KMS-11 (cell line): ENCODE data around the gene NLGN1.

Experiments
- H2AFZ ChIP-seq: fragments of 200-600 bp; sonication (generic); 2 replicates; pipeline ENCODE4 v1.6.1; 2016; ENCODE audit warnings: antibody characterized with exemption, mixed run types, low read depth
- H3K27ac ChIP-seq: fragments of 200-600 bp; sonication (generic); 2 replicates; pipeline ENCODE4 v1.6.1; 2016; ENCODE audit warnings: mild to moderate bottlenecking, mixed run types
- H3K27me3 ChIP-seq: fragments of 200-600 bp; sonication (generic); 2 replicates; pipeline ENCODE4 v1.6.1; 2017; ENCODE audit warnings: mild to moderate bottlenecking, low read depth, mixed run types, moderate library complexity; ENCODE audit not compliant: insufficient read depth
- H3K36me3 ChIP-seq: fragments of 200-600 bp; sonication (generic); 2 replicates; pipeline ENCODE4 v1.6.1; 2017; ENCODE audit warnings: mild to moderate bottlenecking, mixed run types; ENCODE audit not compliant: insufficient read depth
- H3K4me1 ChIP-seq: fragments of 200-600 bp; sonication (generic); 2 replicates; pipeline ENCODE4 v1.6.1; 2016; ENCODE audit warnings: mild to moderate bottlenecking, low read depth, mixed run types; ENCODE audit not compliant: poor library complexity, severe bottlenecking
- H3K4me2 ChIP-seq: fragments of 200-600 bp; sonication (generic); 2 replicates; pipeline ENCODE4 v1.7.0; 2016; ENCODE audit warnings: mild to moderate bottlenecking, mixed run types
- H3K4me3 ChIP-seq: fragments of 200-600 bp; sonication (generic); IDR thresholded peaks from 2 replicates; pipeline ENCODE4 v1.6.1; 2017; ENCODE audit warnings: low read depth, low read length, mixed read lengths; ENCODE audit not compliant: insufficient read depth
- H3K79me2 ChIP-seq: fragments of 200-600 bp; sonication (generic); 2 replicates; pipeline ENCODE4 v1.6.1; 2016; ENCODE audit warnings: low read depth, mixed run types; ENCODE audit not compliant: insufficient read depth
- H3K9ac ChIP-seq: fragments of 200-600 bp; sonication (generic); 2 replicates; pipeline ENCODE4 v1.6.1; 2016; ENCODE audit warnings: mild to moderate bottlenecking, mixed run types
- H4K20me1 ChIP-seq: fragments of 200-600 bp; sonication (generic); 2 replicates; pipeline ENCODE4 v1.6.1; 2016; ENCODE audit warnings: mild to moderate bottlenecking, mixed run types; ENCODE audit not compliant: insufficient read depth
- CTCF ChIP-seq: fragments of 200-600 bp; sonication (generic); conservative IDR thresholded peaks from 2 replicates; pipeline ENCODE4 v1.6.1; 2017; ENCODE audit warnings: low read depth, mild to moderate bottlenecking, antibody characterized with exemption, low read length, moderate library complexity, mixed read lengths

Gene NLGN1

GRCh38 chr3:174169736-174170135, 772.2 kb downstream of the NLGN1 start:
- Histone ChIP-seq H3K4me1 (no peaks in the 10 kb centered on the region), H3K79me2 (no peaks in the 10 kb centered on the region), H3K4me2 (no peak overlapping the region), H3K27ac (no peak overlapping the region), H4K20me1 (no peaks in the 10 kb centered on the region), H3K27me3 (no peaks in the 10 kb centered on the region), H3K4me3 (no peak overlapping the region), H3K36me3 (no peaks in the 10 kb centered on the region), H2AFZ (no peak overlapping the region), H3K9ac (no peak overlapping the region)
- no peak for TF ChIP-seq CTCF

GRCh38 chr3:174170248-174170647, 772.7 kb downstream of the NLGN1 start:
- TF ChIP-seq CTCF: no peak

GRCh38 chr3:174186377-174186989, 788.9 kb downstream of the NLGN1 start:
- Histone ChIP-seq H2AFZ (no peak overlapping the region), H3K79me2 (no peaks in the 10 kb centered on the region), H3K27me3 (no peaks in the 10 kb centered on the region), H3K4me1 (peaks cover 4% of the 10 kb centered on the region), H3K27ac (no peak overlapping the region), H4K20me1 (no peaks in the 10 kb centered on the region), H3K36me3 (no peaks in the 10 kb centered on the region), H3K4me2 (no peak overlapping the region), H3K9ac (no peak overlapping the region), H3K4me3 (no peak overlapping the region)
- no peak for TF ChIP-seq CTCF

More at GRCh38 chr3:174170248-174170647, 772.7 kb downstream of the NLGN1 start:
- Histone ChIP-seq H3K9ac (no peak overlapping the region), H3K79me2 (no peaks in the 10 kb centered on the region), H3K27ac (no peak overlapping the region), H3K27me3 (no peaks in the 10 kb centered on the region), H3K4me2 (no peak overlapping the region), H2AFZ (no peak overlapping the region), H3K4me3 (no peak overlapping the region), H3K36me3 (no peaks in the 10 kb centered on the region), H4K20me1 (no peaks in the 10 kb centered on the region), H3K4me1 (no peaks in the 10 kb centered on the region)

GRCh38 chr3:174191380-174191779, 793.8 kb downstream of the NLGN1 start:
- peak overlapping the region; percentile 72 for H2AFZ ChIP-seq

More at GRCh38 chr3:174191380-174191779, 793.8 kb downstream of the NLGN1 start:
- H3K27ac ChIP-seq: peak overlapping the region; percentile 8
- TF ChIP-seq CTCF: no peak
- no peaks in the 10 kb centered on the region for H3K36me3 ChIP-seq
- peaks cover 8% of the 10 kb centered on the region for H3K4me1 ChIP-seq
- no peaks in the 10 kb centered on the region for H4K20me1 ChIP-seq
- H3K9ac ChIP-seq: no peak overlapping the region; the same call in 1 of the 2 replicates
- no peaks in the 10 kb centered on the region for H3K79me2 ChIP-seq
- H3K4me3 ChIP-seq: peak overlapping the region; percentile 45
- H3K4me2 ChIP-seq: peak overlapping the region; percentile 58
- no peaks in the 10 kb centered on the region for H3K27me3 ChIP-seq
